Suprapubic skin (tissue), 4 donors: ENCODE data around the gene BOK. TPM values are rescaled to one million over a fixed set of nuclear protein-coding genes. Genes with fewer than 3 reads are reported as not detected.

Source experiments
- DNase-seq, 2 donors: peaks; one replicate each; pipeline ENCODE4 v3.0.0-alpha.2; 2019; ENCODE audit warnings: low spot score in 2 of 2
- H3K27ac ChIP-seq: fragments of 200-600 bp; sonication (generic); one replicate; pipeline ENCODE4 v1.5.1; 2019
- H3K27me3 ChIP-seq: fragments of 200-600 bp; sonication (generic); one replicate; pipeline ENCODE4 v1.5.1; 2019
- H3K36me3 ChIP-seq: fragments of 200-600 bp; sonication (generic); one replicate; pipeline ENCODE4 v1.5.1; 2019
- H3K4me1 ChIP-seq: fragments of 200-600 bp; sonication (generic); one replicate; pipeline ENCODE4 v1.5.1; 2019
- H3K4me3 ChIP-seq: fragments of 200-600 bp; sonication (generic); one replicate; pipeline ENCODE4 v1.5.1; 2019; ENCODE audit warnings: mild to moderate bottlenecking
- H3K9me3 ChIP-seq: fragments of 200-600 bp; sonication (generic); one replicate; pipeline ENCODE4 v1.5.1; 2019
- CTCF ChIP-seq, 2 donors: fragments of 200-600 bp in 1 of 2; fragments of 450-650 bp in 1 of 2; sonication (generic) in 1 of 2; IDR thresholded peaks; one replicate each; pipeline ENCODE4 v1.5.1; 2016 to 2019; ENCODE audit warnings: antibody characterized with exemption in 2 of 2, mild to moderate bottlenecking in 1 of 2, moderate library complexity in 1 of 2
- EP300 ChIP-seq: sonication (generic); formaldehyde crosslinking; IDR thresholded peaks from one replicate; pipeline ENCODE4 v1.6.1; 2017; ENCODE audit warnings: antibody characterized with exemption
- POLR2A ChIP-seq, 2 donors: fragments of 450-650 bp; IDR thresholded peaks; one replicate each; pipeline ENCODE4 v1.6.1; 2017; ENCODE audit warnings: antibody characterized with exemption in 2 of 2, mild to moderate bottlenecking in 2 of 2, moderate library complexity in 2 of 2
- POLR2AphosphoS5 ChIP-seq, 3 donors: sonication (generic); formaldehyde crosslinking; IDR thresholded peaks; one replicate each; pipeline ENCODE4 v1.6.1; 2017; ENCODE audit warnings: antibody characterized with exemption in 3 of 3
- WGBS: methylation state at CpG from one replicate; pipeline ENCODE4 v1.1.5; 2018; 5-methylcytosine and 5-hydroxymethylcytosine counted together
- total RNA-seq, 4 donors: library from RNA; depleted of rRNA; stranded (reverse); fragments of >200 nt; gene quantifications; one replicate each; pipeline ENCODE4 v1.1.0, GENCODE V29; 2016

Gene BOK
- total RNA-seq, 4 donors from 2014 or later, result 32.4 to 61.6 (median 60.5) TPM

GRCh38 chr2:241618296-241618805, 59.8 kb downstream of the BOK start:
- DNase-seq, result no peak
- peaks cover 17% of the 10 kb centered on the region for H3K4me1 ChIP-seq
- H3K9me3 ChIP-seq, result no peaks in the 10 kb centered on the region
- H3K27ac ChIP-seq, result no peak overlapping the region
- H3K27me3 ChIP-seq, result no peaks in the 10 kb centered on the region
- no peak overlapping the region for H3K4me3 ChIP-seq
- H3K36me3 ChIP-seq, result peaks cover 9% of the 10 kb centered on the region
- TF ChIP-seq EP300 (no peak), POLR2AphosphoS5 (IDR thresholded peaks at IDR 0.05) (no peak), POLR2A (IDR thresholded peaks at IDR 0.05) (no peak), CTCF (IDR thresholded peaks at IDR 0.05) (no peak)
- WGBS, result 89% methylated on average over 5 of the region's 5 CpGs

- TF ChIP-seq CTCF (IDR thresholded peaks at IDR 0.05) (no peak), POLR2AphosphoS5 (IDR thresholded peaks at IDR 0.05) (no peak), EP300 (no peak), POLR2A (IDR thresholded peaks at IDR 0.05) (no peak)
- Histone ChIP-seq H3K27ac (no peak overlapping the region), H3K9me3 (no peaks in the 10 kb centered on the region), H3K4me3 (no peak overlapping the region), H3K36me3 (peaks cover 9% of the 10 kb centered on the region), H3K27me3 (no peaks in the 10 kb centered on the region), H3K4me1 (peaks cover 17% of the 10 kb centered on the region)
- WGBS, result 84% methylated on average over 11 of the region's 11 CpGs
- DNase-seq, result no peak
Observed at GRCh38 chr2:241618829-241619228, 60.3 kb downstream of the BOK start.

- Histone ChIP-seq H3K27me3 (no peaks in the 10 kb centered on the region), H3K36me3 (peaks cover 9% of the 10 kb centered on the region), H3K27ac (no peak overlapping the region), H3K9me3 (no peaks in the 10 kb centered on the region), H3K4me3 (no peak overlapping the region), H3K4me1 (peaks cover 17% of the 10 kb centered on the region)
- DNase-seq, result no peak
- no peak for TF ChIP-seq POLR2AphosphoS5 (IDR thresholded peaks at IDR 0.05)
- no peak for TF ChIP-seq EP300
- no peak for TF ChIP-seq POLR2A (IDR thresholded peaks at IDR 0.05)
- no peak for TF ChIP-seq CTCF (IDR thresholded peaks at IDR 0.05)
- WGBS, result 93% methylated on average over 20 of the region's 20 CpGs
Observed at GRCh38 chr2:241619597-241620418, 61.3 kb downstream of the BOK start.

- 90% methylated on average over 6 of the region's 6 CpGs for WGBS
- no peaks in the 10 kb centered on the region for H3K27me3 ChIP-seq
- H3K27ac ChIP-seq, result no peak overlapping the region
- no peak for TF ChIP-seq EP300
- no peak for TF ChIP-seq CTCF (IDR thresholded peaks at IDR 0.05)
- TF ChIP-seq POLR2AphosphoS5 (IDR thresholded peaks at IDR 0.05), result no peak
- TF ChIP-seq POLR2A (IDR thresholded peaks at IDR 0.05), result no peak
- H3K36me3 ChIP-seq, result peaks cover 9% of the 10 kb centered on the region
- H3K4me1 ChIP-seq, result peaks cover 17% of the 10 kb centered on the region
- H3K9me3 ChIP-seq, result no peaks in the 10 kb centered on the region
- DNase-seq, result no peak
- H3K4me3 ChIP-seq, result no peak overlapping the region
Observed at GRCh38 chr2:241620419-241620769, 61.8 kb downstream of the BOK start.

Other genes with a start within 250 kb of the BOK start
- 100 to 1,000 TPM; 263 to 400 (median 287) TPM for gene HDLBP, start 243.1 kb upstream of the BOK start, total RNA-seq
- 100 to 1,000 TPM; 126 to 233 (median 165) TPM for gene SEPTIN2, start 242.8 kb upstream of the BOK start, total RNA-seq
- 100 to 1,000 TPM in 2 of 4 donors, 10 to 100 TPM in 2; 70.0 to 185 (median 95.5) TPM for gene FARP2, start 202.5 kb upstream of the BOK start, total RNA-seq
- gene STK25, start 50.2 kb upstream of the BOK start, total RNA-seq, result 100 to 1,000 TPM; 131 to 232 (median 147) TPM
- gene THAP4, start 78.4 kb downstream of the BOK start, total RNA-seq, result 10 to 100 TPM; 46.4 to 56.2 (median 51.2) TPM
- 100 to 1,000 TPM in 1 of 4 donors, 10 to 100 TPM in 3; 50.5 to 173 (median 88.0) TPM for gene ATG4B, start 78.9 kb downstream of the BOK start, total RNA-seq
- gene DTYMK, start 128.1 kb downstream of the BOK start, total RNA-seq, result 10 to 100 TPM; 14.6 to 29.1 (median 18.2) TPM
- gene ING5, start 143.3 kb downstream of the BOK start, total RNA-seq, result 10 to 100 TPM; 32.1 to 94.9 (median 46.4) TPM
- gene D2HGDH, start 175.9 kb downstream of the BOK start, total RNA-seq, result 100 to 1,000 TPM in 1 of 4 donors, 10 to 100 TPM in 3; 37.7 to 160 (median 62.2) TPM
- gene GAL3ST2, start 218.1 kb downstream of the BOK start, total RNA-seq, result not detected